ENCODE data around the gene PRPF40A. TPM values are rescaled to one million over a fixed set of nuclear protein-coding genes. Genes with fewer than 3 reads are reported as not detected.

Gene PRPF40A
- total and polyA plus RNA-seq, 8 donors: 11.3 to 185 (median 71.7) TPM

GRCh38 chr2:152607793-152608300 is 109.4 kb downstream of the PRPF40A start:
- no peak for DNase-seq
- H3K27ac ChIP-seq: no peak overlapping the region
- TF ChIP-seq CTCF (IDR thresholded peaks at IDR 0.05) (no peak), POLR2A (IDR thresholded peaks at IDR 0.05) (no peak), EP300 (IDR thresholded peaks at IDR 0.05) (no peak), POLR2AphosphoS5 (IDR thresholded peaks at IDR 0.05) (no peak)
- peaks cover 0 to 16% (median 5%) of the 10 kb centered on the region in 4 donors for H3K36me3 ChIP-seq
- H3K9me3 ChIP-seq: no peaks in the 10 kb centered on the region
- intact Hi-C loops (cut with DNase I; ENCODE audit: low total_unique reads): no loop called here
- H3K4me1 ChIP-seq: peaks cover 0 to 10% (median 0%) of the 10 kb centered on the region in 4 donors
- H3K27me3 ChIP-seq: no peaks in the 10 kb centered on the region
- 86 to 98% (median 95%) methylated on average over 7 of the region's 7 CpGs for WGBS, 5 donors
- no peak overlapping the region for H3K4me3 ChIP-seq

- intact Hi-C loops (cut with DNase I; ENCODE audit: low total_unique reads): no loop called here
- Histone ChIP-seq H3K9me3 (no peaks in the 10 kb centered on the region), H3K4me1 (peaks cover 0 to 7% (median 0%) of the 10 kb centered on the region in 4 donors), H3K36me3 (peaks cover 0 to 14% (median 5%) of the 10 kb centered on the region in 4 donors), H3K27me3 (no peaks in the 10 kb centered on the region), H3K27ac (no peak overlapping the region), H3K4me3 (no peak overlapping the region)
- TF ChIP-seq CTCF (IDR thresholded peaks at IDR 0.05) (no peak), POLR2AphosphoS5 (IDR thresholded peaks at IDR 0.05) (no peak), POLR2A (IDR thresholded peaks at IDR 0.05) (no peak), EP300 (IDR thresholded peaks at IDR 0.05) (no peak)
- WGBS, 5 donors: 42 to 58% (median 50%) methylated on average over 2 of the region's 2 CpGs
- DNase-seq: no peak
Measured at GRCh38 chr2:152606941-152607340, 110.3 kb downstream of the PRPF40A start.

GRCh38 chr2:152606081-152606480 is 111.2 kb downstream of the PRPF40A start:
- H3K27ac ChIP-seq: no peak overlapping the region
- peaks cover 0 to 14% (median 5%) of the 10 kb centered on the region in 4 donors for H3K36me3 ChIP-seq
- H3K9me3 ChIP-seq: no peaks in the 10 kb centered on the region
- no peak for DNase-seq
- no peaks in the 10 kb centered on the region for H3K27me3 ChIP-seq
- intact Hi-C loops (cut with DNase I; ENCODE audit: low total_unique reads): no loop called here
- H3K4me1 ChIP-seq: peaks cover 0 to under 1% (median 0%) of the 10 kb centered on the region in 4 donors
- no peak for TF ChIP-seq EP300 (IDR thresholded peaks at IDR 0.05)
- no peak for TF ChIP-seq POLR2AphosphoS5 (IDR thresholded peaks at IDR 0.05)
- no peak for TF ChIP-seq POLR2A (IDR thresholded peaks at IDR 0.05)
- TF ChIP-seq CTCF (IDR thresholded peaks at IDR 0.05): no peak
- WGBS, 5 donors: 88 to 98% (median 93%) methylated on average over 1 of the region's 1 CpG
- H3K4me3 ChIP-seq: no peak overlapping the region

- intact Hi-C loops (cut with DNase I; ENCODE audit: low total_unique reads): no loop called here
- H3K4me1 ChIP-seq: no peaks in the 10 kb centered on the region
Measured at GRCh38 chr2:152603166-152603565, 114.1 kb downstream of the PRPF40A start.

GRCh38 chr2:152602750-152603149 is 114.5 kb downstream of the PRPF40A start:
- WGBS, 5 donors: 88 to 94% (median 90%) methylated on average over 8 of the region's 8 CpGs
- Histone ChIP-seq H3K4me3 (no peak overlapping the region), H3K27ac (no peak overlapping the region), H3K27me3 (no peaks in the 10 kb centered on the region), H3K4me1 (no peaks in the 10 kb centered on the region), H3K36me3 (peaks cover 0 to 7% (median 3%) of the 10 kb centered on the region in 4 donors), H3K9me3 (no peaks in the 10 kb centered on the region)
- TF ChIP-seq POLR2A (IDR thresholded peaks at IDR 0.05): no peak
- intact Hi-C loops (cut with DNase I; ENCODE audit: low total_unique reads): no loop called here
- DNase-seq: no peak

More at GRCh38 chr2:152603166-152603565, 114.1 kb downstream of the PRPF40A start:
- TF ChIP-seq POLR2AphosphoS5 (IDR thresholded peaks at IDR 0.05) (no peak), POLR2A (IDR thresholded peaks at IDR 0.05) (no peak)
- H3K9me3 ChIP-seq: no peaks in the 10 kb centered on the region
- H3K36me3 ChIP-seq: peaks cover 0 to 7% (median 6%) of the 10 kb centered on the region in 4 donors
- H3K27ac ChIP-seq: no peak overlapping the region
- H3K4me3 ChIP-seq: no peak overlapping the region
- no peak for DNase-seq
- 88 to 95% (median 91%) methylated on average over 3 of the region's 3 CpGs for WGBS, 5 donors
- no peaks in the 10 kb centered on the region for H3K27me3 ChIP-seq

Other genes starting within 250 kb of the PRPF40A start
- 100 to 1,000 TPM in 1 of 5 donors, 10 to 100 TPM in 3, 1 to 10 TPM in 1; 2.2 to 134 (median 22.8) TPM for gene ARL6IP6, start 1.2 kb upstream of the PRPF40A start, total RNA-seq
- gene ARL6IP6, start 1.2 kb upstream of the PRPF40A start, polyA plus RNA-seq: 10 to 100 TPM in 1 of 3 donors, 1 to 10 TPM in 2; 4.9 to 10.2 (median 8.9) TPM

Data from stomach (tissue), 9 donors.